ENCODE measurements around the gene CALR3. TPM values are rescaled to one million over a fixed set of nuclear protein-coding genes. Genes with fewer than 3 reads are reported as not detected.

CALR3 gene
- total and polyA plus RNA-seq, 2 of the 13 experiments (the other 11 are each of a cell fraction or from before 2014, with no cell fraction given): not detected

DNA sequence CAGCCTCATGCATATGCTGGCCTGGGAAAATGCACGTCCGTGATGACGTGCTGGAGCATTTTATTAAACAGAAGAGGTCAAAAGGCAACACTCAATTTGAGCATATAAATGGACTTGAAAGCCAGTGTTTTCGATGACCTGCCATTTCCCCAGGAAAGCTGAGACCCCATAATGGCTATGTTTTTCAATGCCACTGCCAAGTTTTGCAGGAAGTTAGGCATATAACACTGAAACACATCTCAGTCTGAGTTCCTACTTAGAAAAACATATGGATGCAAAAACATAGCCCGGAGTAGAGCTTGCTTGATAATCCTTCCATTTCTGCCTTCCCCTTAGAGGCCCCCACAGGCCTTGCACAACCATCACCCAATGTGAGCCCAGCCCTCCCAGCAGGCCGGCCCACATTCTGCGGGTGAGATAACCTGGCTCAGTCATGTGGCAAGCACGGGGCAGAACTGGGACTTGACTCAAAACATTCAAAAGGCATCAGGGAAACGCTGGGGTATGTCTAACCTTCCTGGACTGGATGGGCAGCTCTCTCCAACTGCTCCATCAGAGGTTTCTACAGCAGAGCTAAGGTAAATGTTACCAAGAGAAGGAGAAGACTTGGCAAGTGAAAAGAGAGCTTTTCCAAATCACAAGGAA, 49.1 kb downstream of the CALR3 start (continued):
- TF ChIP-seq GABPA (IDR thresholded peaks at IDR 0.05; ENCODE audit: low read depth, low read length) (no peak), GABPA (CRISPR knock-in tag; IDR thresholded peaks at IDR 0.05; ENCODE audit: low read depth) (no peak), GLI4 (CRISPR knock-in tag; IDR thresholded peaks at IDR 0.05; ENCODE audit: borderline replicate concordance) (no peak), JARID2 (CRISPR knock-in tag; IDR thresholded peaks at IDR 0.05; ENCODE audit: insufficient replicate concordance) (no peak), SRSF4 (IDR thresholded peaks at IDR 0.05; ENCODE audit: low read depth, low read length, poor library complexity, severe bottlenecking) (no peak), ZBTB38 (CRISPR knock-in tag; IDR thresholded peaks at IDR 0.05) (no peak), ZNF773 (CRISPR knock-in tag; IDR thresholded peaks at IDR 0.05; ENCODE audit: borderline replicate concordance) (no peak), NFE2 (CRISPR knock-in tag; IDR thresholded peaks at IDR 0.05) (no peak), STAG1 (CRISPR knock-in tag; IDR thresholded peaks at IDR 0.05) (no peak), TRIM24 (CRISPR knock-in tag; IDR thresholded peaks at IDR 0.05) (no peak), ZNF720 (CRISPR knock-in tag; IDR thresholded peaks at IDR 0.05) (no peak), HIVEP1 (CRISPR knock-in tag; IDR thresholded peaks at IDR 0.05) (no peak), ZBTB1 (CRISPR knock-in tag; IDR thresholded peaks at IDR 0.05; ENCODE audit: borderline replicate concordance) (no peak), MBNL3 (CRISPR knock-in tag; conservative IDR thresholded peaks at IDR 0.05) (no peak), SP140L (CRISPR knock-in tag; IDR thresholded peaks at IDR 0.05; ENCODE audit: borderline replicate concordance) (no peak)
- TF ChIP-seq, protein P1, sequence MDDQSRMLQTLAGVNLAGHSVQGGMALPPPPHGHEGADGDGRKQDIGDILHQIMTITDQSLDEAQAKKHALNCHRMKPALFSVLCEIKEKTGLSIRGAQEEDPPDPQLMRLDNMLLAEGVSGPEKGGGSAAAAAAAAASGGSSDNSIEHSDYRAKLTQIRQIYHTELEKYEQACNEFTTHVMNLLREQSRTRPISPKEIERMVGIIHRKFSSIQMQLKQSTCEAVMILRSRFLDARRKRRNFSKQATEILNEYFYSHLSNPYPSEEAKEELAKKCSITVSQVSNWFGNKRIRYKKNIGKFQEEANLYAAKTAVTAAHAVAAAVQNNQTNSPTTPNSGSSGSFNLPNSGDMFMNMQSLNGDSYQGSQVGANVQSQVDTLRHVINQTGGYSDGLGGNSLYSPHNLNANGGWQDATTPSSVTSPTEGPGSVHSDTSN (CRISPR knock-in tag; IDR thresholded peaks at IDR 0.05; ENCODE audit: borderline replicate concordance): no peak
- TF ChIP-seq, protein P2, sequence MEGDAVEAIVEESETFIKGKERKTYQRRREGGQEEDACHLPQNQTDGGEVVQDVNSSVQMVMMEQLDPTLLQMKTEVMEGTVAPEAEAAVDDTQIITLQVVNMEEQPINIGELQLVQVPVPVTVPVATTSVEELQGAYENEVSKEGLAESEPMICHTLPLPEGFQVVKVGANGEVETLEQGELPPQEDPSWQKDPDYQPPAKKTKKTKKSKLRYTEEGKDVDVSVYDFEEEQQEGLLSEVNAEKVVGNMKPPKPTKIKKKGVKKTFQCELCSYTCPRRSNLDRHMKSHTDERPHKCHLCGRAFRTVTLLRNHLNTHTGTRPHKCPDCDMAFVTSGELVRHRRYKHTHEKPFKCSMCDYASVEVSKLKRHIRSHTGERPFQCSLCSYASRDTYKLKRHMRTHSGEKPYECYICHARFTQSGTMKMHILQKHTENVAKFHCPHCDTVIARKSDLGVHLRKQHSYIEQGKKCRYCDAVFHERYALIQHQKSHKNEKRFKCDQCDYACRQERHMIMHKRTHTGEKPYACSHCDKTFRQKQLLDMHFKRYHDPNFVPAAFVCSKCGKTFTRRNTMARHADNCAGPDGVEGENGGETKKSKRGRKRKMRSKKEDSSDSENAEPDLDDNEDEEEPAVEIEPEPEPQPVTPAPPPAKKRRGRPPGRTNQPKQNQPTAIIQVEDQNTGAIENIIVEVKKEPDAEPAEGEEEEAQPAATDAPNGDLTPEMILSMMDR (CRISPR knock-in tag; IDR thresholded peaks at IDR 0.05): 0 out of 2 replicates have a peak, but pooled peaks have one; percentile 3
- TF ChIP-seq, protein P3, sequence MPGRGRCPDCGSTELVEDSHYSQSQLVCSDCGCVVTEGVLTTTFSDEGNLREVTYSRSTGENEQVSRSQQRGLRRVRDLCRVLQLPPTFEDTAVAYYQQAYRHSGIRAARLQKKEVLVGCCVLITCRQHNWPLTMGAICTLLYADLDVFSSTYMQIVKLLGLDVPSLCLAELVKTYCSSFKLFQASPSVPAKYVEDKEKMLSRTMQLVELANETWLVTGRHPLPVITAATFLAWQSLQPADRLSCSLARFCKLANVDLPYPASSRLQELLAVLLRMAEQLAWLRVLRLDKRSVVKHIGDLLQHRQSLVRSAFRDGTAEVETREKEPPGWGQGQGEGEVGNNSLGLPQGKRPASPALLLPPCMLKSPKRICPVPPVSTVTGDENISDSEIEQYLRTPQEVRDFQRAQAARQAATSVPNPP (CRISPR knock-in tag; IDR thresholded peaks at IDR 0.05): no peak
- TF ChIP-seq, protein P4, sequence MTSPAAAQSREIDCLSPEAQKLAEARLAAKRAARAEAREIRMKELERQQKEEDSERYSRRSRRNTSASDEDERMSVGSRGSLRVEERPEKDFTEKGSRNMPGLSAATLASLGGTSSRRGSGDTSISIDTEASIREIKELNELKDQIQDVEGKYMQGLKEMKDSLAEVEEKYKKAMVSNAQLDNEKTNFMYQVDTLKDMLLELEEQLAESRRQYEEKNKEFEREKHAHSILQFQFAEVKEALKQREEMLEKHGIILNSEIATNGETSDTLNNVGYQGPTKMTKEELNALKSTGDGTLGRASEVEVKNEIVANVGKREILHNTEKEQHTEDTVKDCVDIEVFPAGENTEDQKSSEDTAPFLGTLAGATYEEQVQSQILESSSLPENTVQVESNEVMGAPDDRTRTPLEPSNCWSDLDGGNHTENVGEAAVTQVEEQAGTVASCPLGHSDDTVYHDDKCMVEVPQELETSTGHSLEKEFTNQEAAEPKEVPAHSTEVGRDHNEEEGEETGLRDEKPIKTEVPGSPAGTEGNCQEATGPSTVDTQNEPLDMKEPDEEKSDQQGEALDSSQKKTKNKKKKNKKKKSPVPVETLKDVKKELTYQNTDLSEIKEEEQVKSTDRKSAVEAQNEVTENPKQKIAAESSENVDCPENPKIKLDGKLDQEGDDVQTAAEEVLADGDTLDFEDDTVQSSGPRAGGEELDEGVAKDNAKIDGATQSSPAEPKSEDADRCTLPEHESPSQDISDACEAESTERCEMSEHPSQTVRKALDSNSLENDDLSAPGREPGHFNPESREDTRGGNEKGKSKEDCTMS (CRISPR knock-in tag; conservative IDR thresholded peaks at IDR 0.05): no peak
- TF ChIP-seq, protein P5, sequence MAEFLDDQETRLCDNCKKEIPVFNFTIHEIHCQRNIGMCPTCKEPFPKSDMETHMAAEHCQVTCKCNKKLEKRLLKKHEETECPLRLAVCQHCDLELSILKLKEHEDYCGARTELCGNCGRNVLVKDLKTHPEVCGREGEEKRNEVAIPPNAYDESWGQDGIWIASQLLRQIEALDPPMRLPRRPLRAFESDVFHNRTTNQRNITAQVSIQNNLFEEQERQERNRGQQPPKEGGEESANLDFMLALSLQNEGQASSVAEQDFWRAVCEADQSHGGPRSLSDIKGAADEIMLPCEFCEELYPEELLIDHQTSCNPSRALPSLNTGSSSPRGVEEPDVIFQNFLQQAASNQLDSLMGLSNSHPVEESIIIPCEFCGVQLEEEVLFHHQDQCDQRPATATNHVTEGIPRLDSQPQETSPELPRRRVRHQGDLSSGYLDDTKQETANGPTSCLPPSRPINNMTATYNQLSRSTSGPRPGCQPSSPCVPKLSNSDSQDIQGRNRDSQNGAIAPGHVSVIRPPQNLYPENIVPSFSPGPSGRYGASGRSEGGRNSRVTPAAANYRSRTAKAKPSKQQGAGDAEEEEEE (CRISPR knock-in tag; IDR thresholded peaks at IDR 0.05; ENCODE audit: borderline replicate concordance): no peak
- TF ChIP-seq, protein P6, sequence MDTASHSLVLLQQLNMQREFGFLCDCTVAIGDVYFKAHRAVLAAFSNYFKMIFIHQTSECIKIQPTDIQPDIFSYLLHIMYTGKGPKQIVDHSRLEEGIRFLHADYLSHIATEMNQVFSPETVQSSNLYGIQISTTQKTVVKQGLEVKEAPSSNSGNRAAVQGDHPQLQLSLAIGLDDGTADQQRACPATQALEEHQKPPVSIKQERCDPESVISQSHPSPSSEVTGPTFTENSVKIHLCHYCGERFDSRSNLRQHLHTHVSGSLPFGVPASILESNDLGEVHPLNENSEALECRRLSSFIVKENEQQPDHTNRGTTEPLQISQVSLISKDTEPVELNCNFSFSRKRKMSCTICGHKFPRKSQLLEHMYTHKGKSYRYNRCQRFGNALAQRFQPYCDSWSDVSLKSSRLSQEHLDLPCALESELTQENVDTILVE (CRISPR knock-in tag; IDR thresholded peaks at IDR 0.05): peak; percentile 39; the same call in 1 of the 2 replicates
